H4 (cell line): Measurements from ENCODE around the gene TSC2. TPM values are rescaled to one million over a fixed set of nuclear protein-coding genes. Genes with fewer than 3 reads are reported as not detected.
"Not testable (repeated sequence)": the region's sequence is repeated elsewhere in the genome, so short reads cannot be mapped to it uniquely, and the experiment has no call there.

ENCODE experiments used
- DNase-seq: peaks from one replicate; pipeline ENCODE4 v3.0.0-alpha.2; 2015; ENCODE audit warnings: low spot score
- total RNA-seq: library from RNA; depleted of rRNA; stranded (reverse); fragments of >200 nt; shearing (Covaris generic); gene quantifications from 2 replicates; pipeline ENCODE4 v1.2.3, GENCODE V29; 2014

The TSC2 gene
- total RNA-seq, 1 experiment from 2014 or later, result 15.6 TPM

GRCh38 chr16:2104464-2104863 is 56.7 kb downstream of the TSC2 start:
- DNase-seq, result not testable (repeated sequence)

- not testable (repeated sequence) for DNase-seq
Observed at GRCh38 chr16:2105291-2105690, 57.5 kb downstream of the TSC2 start.

- peak; percentile 2 for DNase-seq
Observed at GRCh38 chr16:2105769-2106168, 58.0 kb downstream of the TSC2 start.

GRCh38 chr16:2106211-2106610 is 58.4 kb downstream of the TSC2 start:
- DNase-seq, result not testable (repeated sequence)

GRCh38 chr16:2107121-2107790 is 59.5 kb downstream of the TSC2 start:
- not testable (repeated sequence) for DNase-seq

GRCh38 chr16:2107791-2108125 is 60.0 kb downstream of the TSC2 start:
- not testable (repeated sequence) for DNase-seq

GRCh38 chr16:2108446-2109270 is 60.9 kb downstream of the TSC2 start:
- DNase-seq, result not testable (repeated sequence)

GRCh38 chr16:2109271-2109580 is 61.4 kb downstream of the TSC2 start:
- not testable (repeated sequence) for DNase-seq

GRCh38 chr16:2109872-2110271 is 62.1 kb downstream of the TSC2 start:
- not testable (repeated sequence) for DNase-seq

- DNase-seq, result not testable (repeated sequence)
Observed at GRCh38 chr16:2110332-2111008, 62.7 kb downstream of the TSC2 start.

- not testable (repeated sequence) for DNase-seq
Observed at GRCh38 chr16:2111009-2111353, 63.2 kb downstream of the TSC2 start.

GRCh38 chr16:2111412-2112335 is 63.9 kb downstream of the TSC2 start:
- DNase-seq, result not testable (repeated sequence)

- not testable (repeated sequence) for DNase-seq
Observed at GRCh38 chr16:2112539-2113106, 64.8 kb downstream of the TSC2 start.

GRCh38 chr16:2114225-2114624 is 66.4 kb downstream of the TSC2 start:
- not testable (repeated sequence) for DNase-seq

GRCh38 chr16:2114885-2115590 is 67.3 kb downstream of the TSC2 start:
- DNase-seq, result not testable (repeated sequence)

- DNase-seq, result no peak
Observed at GRCh38 chr16:2115591-2115973, 67.8 kb downstream of the TSC2 start.

GRCh38 chr16:2116428-2116827 is 68.6 kb downstream of the TSC2 start:
- DNase-seq, result not testable (repeated sequence)

- DNase-seq, result not testable (repeated sequence)
Observed at GRCh38 chr16:2117341-2117740, 69.6 kb downstream of the TSC2 start.

GRCh38 chr16:2117960-2118722 is 70.4 kb downstream of the TSC2 start:
- not testable (repeated sequence) for DNase-seq

GRCh38 chr16:2121325-2121724 is 73.5 kb downstream of the TSC2 start:
- not testable (repeated sequence) for DNase-seq
